ENCODE measurements around the gene FNTB. TPM values are rescaled to one million over a fixed set of nuclear protein-coding genes. Genes with fewer than 3 reads are reported as not detected.

FNTB gene
- total RNA-seq, 1 donor, result 12.7 TPM

- Histone ChIP-seq H3K27ac (ENCODE audit: low read depth, low read length) (no peak overlapping the region), H3K9me3 (ENCODE audit: low read depth, low read length) (no peaks in the 10 kb centered on the region), H3K36me3 (ENCODE audit: insufficient read depth, low read length) (peaks cover 22% of the 10 kb centered on the region), H3K4me2 (ENCODE audit: insufficient read depth, low read length) (no peak overlapping the region), H3K4me1 (ENCODE audit: insufficient read depth, low read length) (peaks cover 5% of the 10 kb centered on the region), H3K4me3 (ENCODE audit: insufficient read depth, low read length) (no peak overlapping the region), H2AFZ (ENCODE audit: low read length) (no peak overlapping the region), H3K27me3 (ENCODE audit: insufficient read depth, low read length) (no peaks in the 10 kb centered on the region), H4K20me1 (ENCODE audit: insufficient read depth, low read length) (peaks cover 3% of the 10 kb centered on the region), H3K79me2 (ENCODE audit: insufficient read depth, low read length) (no peaks in the 10 kb centered on the region)
- DNase-seq (ENCODE audit: insufficient read length, low spot score, missing footprints), result no peak
- no peak for TF ChIP-seq CTCF (IDR thresholded peaks at IDR 0.05; ENCODE audit: extremely low read depth, low read depth, low read length)
These were observed 71.0 kb downstream of the FNTB start for GRCh38 chr14:65057695-65058094.

GRCh38 chr14:65062096-65063075, 75.7 kb downstream of the FNTB start:
- H4K20me1 ChIP-seq (ENCODE audit: insufficient read depth, low read length), result peaks cover 5% of the 10 kb centered on the region
- H3K36me3 ChIP-seq (ENCODE audit: insufficient read depth, low read length), result peaks cover 36% of the 10 kb centered on the region
- no peak overlapping the region for H3K4me2 ChIP-seq (ENCODE audit: insufficient read depth, low read length)
- no peak overlapping the region for H2AFZ ChIP-seq (ENCODE audit: low read length)
- H3K27me3 ChIP-seq (ENCODE audit: insufficient read depth, low read length), result no peaks in the 10 kb centered on the region
- H3K79me2 ChIP-seq (ENCODE audit: insufficient read depth, low read length), result no peaks in the 10 kb centered on the region
- DNase-seq (ENCODE audit: insufficient read length, low spot score, missing footprints), result no peak
- peaks cover 6% of the 10 kb centered on the region for H3K4me1 ChIP-seq (ENCODE audit: insufficient read depth, low read length)
- H3K9me3 ChIP-seq (ENCODE audit: low read depth, low read length), result no peaks in the 10 kb centered on the region
- H3K27ac ChIP-seq (ENCODE audit: low read depth, low read length), result no peak overlapping the region
- TF ChIP-seq CTCF (IDR thresholded peaks at IDR 0.05; ENCODE audit: extremely low read depth, low read depth, low read length), result no peak
- no peak overlapping the region for H3K4me3 ChIP-seq (ENCODE audit: insufficient read depth, low read length)

GRCh38 chr14:65065719-65066118, 79.0 kb downstream of the FNTB start:
- H3K36me3 ChIP-seq (ENCODE audit: insufficient read depth, low read length), result peaks cover 36% of the 10 kb centered on the region
- no peak overlapping the region for H3K27ac ChIP-seq (ENCODE audit: low read depth, low read length)
- peaks cover 2% of the 10 kb centered on the region for H4K20me1 ChIP-seq (ENCODE audit: insufficient read depth, low read length)
- no peaks in the 10 kb centered on the region for H3K9me3 ChIP-seq (ENCODE audit: low read depth, low read length)
- DNase-seq (ENCODE audit: insufficient read length, low spot score, missing footprints), result no peak
- H3K79me2 ChIP-seq (ENCODE audit: insufficient read depth, low read length), result no peaks in the 10 kb centered on the region
- no peak overlapping the region for H3K4me3 ChIP-seq (ENCODE audit: insufficient read depth, low read length)
- peaks cover 6% of the 10 kb centered on the region for H3K4me1 ChIP-seq (ENCODE audit: insufficient read depth, low read length)
- no peaks in the 10 kb centered on the region for H3K27me3 ChIP-seq (ENCODE audit: insufficient read depth, low read length)
- no peak overlapping the region for H2AFZ ChIP-seq (ENCODE audit: low read length)
- TF ChIP-seq CTCF (IDR thresholded peaks at IDR 0.05; ENCODE audit: extremely low read depth, low read depth, low read length), result no peak
- no peak overlapping the region for H3K4me2 ChIP-seq (ENCODE audit: insufficient read depth, low read length)

- no peak overlapping the region for H3K27ac ChIP-seq (ENCODE audit: low read depth, low read length)
- H3K27me3 ChIP-seq (ENCODE audit: insufficient read depth, low read length), result no peaks in the 10 kb centered on the region
- H3K4me1 ChIP-seq (ENCODE audit: insufficient read depth, low read length), result no peaks in the 10 kb centered on the region
- H3K4me2 ChIP-seq (ENCODE audit: insufficient read depth, low read length), result no peak overlapping the region
- H3K79me2 ChIP-seq (ENCODE audit: insufficient read depth, low read length), result peaks cover 16% of the 10 kb centered on the region
- no peak overlapping the region for H2AFZ ChIP-seq (ENCODE audit: low read length)
- H3K9me3 ChIP-seq (ENCODE audit: low read depth, low read length), result no peaks in the 10 kb centered on the region
- peaks cover 26% of the 10 kb centered on the region for H3K36me3 ChIP-seq (ENCODE audit: insufficient read depth, low read length)
- H4K20me1 ChIP-seq (ENCODE audit: insufficient read depth, low read length), result peaks cover 21% of the 10 kb centered on the region
- no peak overlapping the region for H3K4me3 ChIP-seq (ENCODE audit: insufficient read depth, low read length)
- TF ChIP-seq CTCF (IDR thresholded peaks at IDR 0.05; ENCODE audit: extremely low read depth, low read depth, low read length), result no peak
- no peak for DNase-seq (ENCODE audit: insufficient read length, low spot score, missing footprints)
These were observed 83.2 kb downstream of the FNTB start for GRCh38 chr14:65069874-65070413.
